Liver (tissue), 3 donors: Measurements from ENCODE around the gene COL9A3.

Source experiments
- ATF3 ChIP-seq: IDR thresholded peaks from 2 replicates; pipeline ENCODE4 v1.6.1; 2016; ENCODE audit warnings: antibody characterized with exemption
- EGR1 ChIP-seq, 2 donors: IDR thresholded peaks; 2 replicates each; pipeline ENCODE4 v1.6.1; 2016 to 2018; ENCODE audit warnings: antibody characterized with exemption in 2 of 2, low read depth in 2 of 2
- FOXA1 ChIP-seq: IDR thresholded peaks from 2 replicates; pipeline ENCODE4 v1.6.1; 2016; ENCODE audit warnings: antibody characterized with exemption
- RAD21 ChIP-seq, 2 donors: IDR thresholded peaks; 2 replicates each; pipeline ENCODE4 v1.6.1; 2016; ENCODE audit warnings: antibody characterized with exemption in 2 of 2, mild to moderate bottlenecking in 2 of 2
- SP1 ChIP-seq: IDR thresholded peaks from 2 replicates; pipeline ENCODE4 v1.6.1; 2018; ENCODE audit warnings: antibody characterized with exemption, mild to moderate bottlenecking
- TAF1 ChIP-seq: conservative IDR thresholded peaks from 2 replicates; pipeline ENCODE4 v1.6.1; 2016; ENCODE audit warnings: antibody characterized with exemption, mild to moderate bottlenecking
- YY1 ChIP-seq: IDR thresholded peaks from 2 replicates; pipeline ENCODE4 v1.6.1; 2016; ENCODE audit warnings: antibody characterized with exemption, mild to moderate bottlenecking
- TF ChIP-seq, protein P1 (sequence below): fragments of 150-350 bp; IDR thresholded peaks from 2 replicates; pipeline ENCODE4 v1.5.1; 2017; ENCODE audit warnings: improper control_type of control experiment, low read depth, low read length; ENCODE audit not compliant: missing input control
- TF ChIP-seq, protein P2 (sequence below): IDR thresholded peaks from 2 replicates; pipeline ENCODE4 v1.6.1; 2016; ENCODE audit warnings: antibody characterized with exemption, mild to moderate bottlenecking
- TF ChIP-seq, protein P3 (sequence below): IDR thresholded peaks from 2 replicates; pipeline ENCODE4 v1.6.1; 2016; ENCODE audit warnings: antibody characterized with exemption
- TF ChIP-seq, protein P4 (sequence below): IDR thresholded peaks from 2 replicates; pipeline ENCODE4 v1.6.1; 2016; ENCODE audit warnings: antibody characterized with exemption
- donor health status: healthy.
- donor health status: healthy.

DNA sequence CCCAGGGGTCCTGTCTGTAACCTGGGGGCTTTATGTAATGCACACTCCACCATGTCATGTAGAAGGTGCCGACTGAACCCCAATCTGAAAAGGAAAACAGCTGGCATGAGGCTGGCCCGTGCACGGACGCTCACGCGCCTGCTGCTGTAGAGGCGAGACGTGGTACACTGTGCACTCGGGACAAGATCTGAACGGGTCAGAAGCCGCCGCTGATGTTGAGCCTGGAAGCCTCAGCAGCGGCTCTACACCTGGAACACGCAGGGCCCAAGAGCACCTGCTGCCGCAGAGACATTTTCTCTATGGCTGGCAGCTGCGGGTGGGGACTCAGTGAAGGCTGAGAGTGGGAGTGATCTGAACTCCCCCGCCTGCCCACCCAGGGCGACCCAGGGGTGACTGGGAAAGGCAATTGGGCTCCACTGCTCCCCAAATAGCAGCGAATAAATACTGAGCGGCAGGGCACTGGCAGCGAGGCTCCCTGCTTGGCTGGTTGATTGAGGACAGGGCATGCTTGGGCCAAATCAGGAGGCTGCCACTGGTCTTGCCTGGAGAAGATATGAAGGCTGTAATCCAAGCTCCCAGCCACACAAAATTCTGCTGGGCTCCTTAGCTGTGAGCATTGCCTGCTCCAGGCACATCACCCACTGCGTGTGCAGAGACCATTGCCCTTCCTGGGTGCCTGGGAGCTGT is 14.7 kb upstream of the COL9A3 start:
- TF ChIP-seq, protein P1, sequence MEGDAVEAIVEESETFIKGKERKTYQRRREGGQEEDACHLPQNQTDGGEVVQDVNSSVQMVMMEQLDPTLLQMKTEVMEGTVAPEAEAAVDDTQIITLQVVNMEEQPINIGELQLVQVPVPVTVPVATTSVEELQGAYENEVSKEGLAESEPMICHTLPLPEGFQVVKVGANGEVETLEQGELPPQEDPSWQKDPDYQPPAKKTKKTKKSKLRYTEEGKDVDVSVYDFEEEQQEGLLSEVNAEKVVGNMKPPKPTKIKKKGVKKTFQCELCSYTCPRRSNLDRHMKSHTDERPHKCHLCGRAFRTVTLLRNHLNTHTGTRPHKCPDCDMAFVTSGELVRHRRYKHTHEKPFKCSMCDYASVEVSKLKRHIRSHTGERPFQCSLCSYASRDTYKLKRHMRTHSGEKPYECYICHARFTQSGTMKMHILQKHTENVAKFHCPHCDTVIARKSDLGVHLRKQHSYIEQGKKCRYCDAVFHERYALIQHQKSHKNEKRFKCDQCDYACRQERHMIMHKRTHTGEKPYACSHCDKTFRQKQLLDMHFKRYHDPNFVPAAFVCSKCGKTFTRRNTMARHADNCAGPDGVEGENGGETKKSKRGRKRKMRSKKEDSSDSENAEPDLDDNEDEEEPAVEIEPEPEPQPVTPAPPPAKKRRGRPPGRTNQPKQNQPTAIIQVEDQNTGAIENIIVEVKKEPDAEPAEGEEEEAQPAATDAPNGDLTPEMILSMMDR = no peak
- TF ChIP-seq RAD21 (IDR thresholded peaks at IDR 0.05) = no peak
- TF ChIP-seq ATF3 = no peak
- TF ChIP-seq, protein P2, sequence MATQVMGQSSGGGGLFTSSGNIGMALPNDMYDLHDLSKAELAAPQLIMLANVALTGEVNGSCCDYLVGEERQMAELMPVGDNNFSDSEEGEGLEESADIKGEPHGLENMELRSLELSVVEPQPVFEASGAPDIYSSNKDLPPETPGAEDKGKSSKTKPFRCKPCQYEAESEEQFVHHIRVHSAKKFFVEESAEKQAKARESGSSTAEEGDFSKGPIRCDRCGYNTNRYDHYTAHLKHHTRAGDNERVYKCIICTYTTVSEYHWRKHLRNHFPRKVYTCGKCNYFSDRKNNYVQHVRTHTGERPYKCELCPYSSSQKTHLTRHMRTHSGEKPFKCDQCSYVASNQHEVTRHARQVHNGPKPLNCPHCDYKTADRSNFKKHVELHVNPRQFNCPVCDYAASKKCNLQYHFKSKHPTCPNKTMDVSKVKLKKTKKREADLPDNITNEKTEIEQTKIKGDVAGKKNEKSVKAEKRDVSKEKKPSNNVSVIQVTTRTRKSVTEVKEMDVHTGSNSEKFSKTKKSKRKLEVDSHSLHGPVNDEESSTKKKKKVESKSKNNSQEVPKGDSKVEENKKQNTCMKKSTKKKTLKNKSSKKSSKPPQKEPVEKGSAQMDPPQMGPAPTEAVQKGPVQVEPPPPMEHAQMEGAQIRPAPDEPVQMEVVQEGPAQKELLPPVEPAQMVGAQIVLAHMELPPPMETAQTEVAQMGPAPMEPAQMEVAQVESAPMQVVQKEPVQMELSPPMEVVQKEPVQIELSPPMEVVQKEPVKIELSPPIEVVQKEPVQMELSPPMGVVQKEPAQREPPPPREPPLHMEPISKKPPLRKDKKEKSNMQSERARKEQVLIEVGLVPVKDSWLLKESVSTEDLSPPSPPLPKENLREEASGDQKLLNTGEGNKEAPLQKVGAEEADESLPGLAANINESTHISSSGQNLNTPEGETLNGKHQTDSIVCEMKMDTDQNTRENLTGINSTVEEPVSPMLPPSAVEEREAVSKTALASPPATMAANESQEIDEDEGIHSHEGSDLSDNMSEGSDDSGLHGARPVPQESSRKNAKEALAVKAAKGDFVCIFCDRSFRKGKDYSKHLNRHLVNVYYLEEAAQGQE = no peak
- TF ChIP-seq, protein P3, sequence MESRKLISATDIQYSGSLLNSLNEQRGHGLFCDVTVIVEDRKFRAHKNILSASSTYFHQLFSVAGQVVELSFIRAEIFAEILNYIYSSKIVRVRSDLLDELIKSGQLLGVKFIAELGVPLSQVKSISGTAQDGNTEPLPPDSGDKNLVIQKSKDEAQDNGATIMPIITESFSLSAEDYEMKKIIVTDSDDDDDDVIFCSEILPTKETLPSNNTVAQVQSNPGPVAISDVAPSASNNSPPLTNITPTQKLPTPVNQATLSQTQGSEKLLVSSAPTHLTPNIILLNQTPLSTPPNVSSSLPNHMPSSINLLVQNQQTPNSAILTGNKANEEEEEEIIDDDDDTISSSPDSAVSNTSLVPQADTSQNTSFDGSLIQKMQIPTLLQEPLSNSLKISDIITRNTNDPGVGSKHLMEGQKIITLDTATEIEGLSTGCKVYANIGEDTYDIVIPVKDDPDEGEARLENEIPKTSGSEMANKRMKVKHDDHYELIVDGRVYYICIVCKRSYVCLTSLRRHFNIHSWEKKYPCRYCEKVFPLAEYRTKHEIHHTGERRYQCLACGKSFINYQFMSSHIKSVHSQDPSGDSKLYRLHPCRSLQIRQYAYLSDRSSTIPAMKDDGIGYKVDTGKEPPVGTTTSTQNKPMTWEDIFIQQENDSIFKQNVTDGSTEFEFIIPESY = no peak
- TF ChIP-seq EGR1 (IDR thresholded peaks at IDR 0.05; ENCODE audit: low read depth in 2 of 2) = no peak
- TF ChIP-seq TAF1 = no peak
- TF ChIP-seq SP1 = no peak
- TF ChIP-seq, protein P4, sequence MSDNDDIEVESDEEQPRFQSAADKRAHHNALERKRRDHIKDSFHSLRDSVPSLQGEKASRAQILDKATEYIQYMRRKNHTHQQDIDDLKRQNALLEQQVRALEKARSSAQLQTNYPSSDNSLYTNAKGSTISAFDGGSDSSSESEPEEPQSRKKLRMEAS = no peak
- TF ChIP-seq FOXA1 = no peak
- TF ChIP-seq YY1 = no peak
